ENCODE measurements around the gene SUGCT.
"Not testable (repeated sequence)": the region's sequence is repeated elsewhere in the genome, so short reads cannot be mapped to it uniquely, and the experiment has no call there.

SUGCT gene

DNA sequence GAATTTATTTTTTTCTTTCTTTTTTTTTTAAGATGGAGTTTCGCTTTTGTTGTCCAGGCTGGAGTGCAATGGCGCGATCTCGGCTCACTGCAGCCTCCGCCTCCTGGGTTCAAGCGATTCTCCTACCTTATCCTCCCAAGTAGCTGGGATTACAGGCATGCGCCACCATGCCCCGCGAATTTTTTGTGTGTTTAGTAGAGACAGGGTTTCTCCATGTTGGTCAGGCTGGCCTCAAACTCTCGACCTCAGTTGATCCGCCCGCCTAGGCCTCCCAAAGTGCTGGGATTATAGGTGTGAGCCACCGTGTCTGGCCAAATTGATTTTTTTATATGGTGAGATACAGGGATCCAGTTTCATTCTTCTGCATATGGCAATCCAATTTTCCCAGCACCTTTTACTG is 5.1 kb downstream of the SUGCT start:
- DNase-seq (ENCODE audit: low read depth), result not testable (repeated sequence)

DNA sequence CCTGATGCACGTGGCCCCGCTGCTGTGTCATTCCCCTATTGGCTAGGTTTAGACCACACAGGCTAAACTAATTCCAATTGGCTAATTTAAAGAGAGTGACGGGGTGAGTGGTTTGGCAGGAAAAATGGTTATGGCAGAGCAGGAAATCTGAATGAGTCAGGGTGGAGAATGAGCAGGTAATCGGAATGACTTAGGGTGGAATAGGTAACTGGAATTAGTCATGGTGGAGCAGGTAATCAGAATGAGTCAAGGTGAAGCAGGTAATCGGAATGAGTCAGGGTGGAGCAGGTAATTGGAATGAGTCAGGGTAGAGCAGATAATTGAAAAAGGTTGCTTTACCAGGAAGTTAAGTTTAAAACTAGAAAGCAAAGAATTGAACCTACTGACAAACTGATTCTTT is 7.1 kb downstream of the SUGCT start:
- DNase-seq (ENCODE audit: low read depth), result not testable (repeated sequence)

DNA sequence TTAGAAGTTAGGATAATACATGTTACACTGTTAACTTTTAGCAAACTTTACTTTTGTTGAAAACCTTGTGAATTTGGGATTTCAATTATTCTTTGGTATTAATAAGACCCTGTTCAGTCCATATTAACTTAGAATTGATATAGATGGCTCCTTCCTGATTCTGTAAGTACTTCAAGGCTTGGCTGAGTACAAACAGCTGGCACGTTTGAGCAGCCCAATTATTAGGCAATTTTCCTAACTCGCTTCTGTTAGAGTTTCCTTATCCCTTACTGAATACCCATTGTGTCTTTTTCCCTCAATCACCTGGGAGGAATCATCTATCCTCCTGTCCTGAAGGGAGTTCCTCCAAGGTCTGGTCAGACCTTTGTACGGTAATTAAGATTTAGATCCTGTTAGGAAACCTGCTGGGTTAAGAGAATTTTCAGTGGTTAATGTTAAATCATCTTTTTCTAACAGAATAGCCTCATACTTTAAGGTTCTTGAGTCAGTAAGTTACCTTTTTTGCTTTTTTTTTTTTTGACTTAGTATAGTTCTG is 10.9 kb downstream of the SUGCT start:
- not testable (repeated sequence) for DNase-seq (ENCODE audit: low read depth)

DNA sequence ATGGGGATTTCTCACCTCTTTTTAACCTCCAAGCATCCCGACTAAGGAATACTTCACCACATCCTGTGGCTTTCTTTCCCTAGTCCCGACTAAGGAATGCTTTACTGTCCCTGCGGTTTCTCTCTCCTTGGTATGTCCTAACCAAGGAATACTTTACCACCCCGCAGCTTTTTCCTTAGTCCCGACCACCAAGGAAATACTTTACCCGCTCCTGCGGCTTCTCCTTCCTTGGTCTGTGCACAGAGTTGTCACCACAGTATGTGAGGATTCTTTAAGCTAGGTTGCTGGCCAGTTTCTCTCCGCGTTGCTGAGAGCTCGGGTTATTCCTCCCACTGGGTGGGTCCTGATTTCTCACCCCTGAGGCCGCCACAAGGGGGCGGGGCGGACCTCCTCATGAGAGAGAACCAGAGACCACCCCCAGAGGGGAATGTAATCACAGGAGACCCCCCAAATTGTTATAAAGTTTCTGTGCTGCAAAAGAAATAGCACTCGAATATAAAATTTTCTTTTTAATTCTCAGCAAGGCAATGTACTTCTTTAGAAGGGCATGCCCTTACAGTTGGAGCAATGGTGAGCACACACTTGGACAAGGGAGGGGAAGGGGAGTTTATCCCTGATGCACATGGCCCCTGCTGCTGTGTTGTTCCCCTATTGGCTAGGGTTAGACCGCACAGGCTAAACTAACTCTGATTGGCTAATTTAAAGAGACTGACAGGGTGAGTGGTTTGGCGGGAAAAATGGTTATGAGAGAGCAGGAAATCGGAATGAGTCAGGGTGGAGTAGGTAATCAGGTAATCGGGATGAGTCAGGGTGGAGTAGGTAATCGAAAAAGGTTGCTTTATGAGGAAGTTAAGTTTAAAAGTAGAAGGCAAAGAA is 12.8 kb downstream of the SUGCT start:
- DNase-seq (ENCODE audit: low read depth), result no peak

DNA sequence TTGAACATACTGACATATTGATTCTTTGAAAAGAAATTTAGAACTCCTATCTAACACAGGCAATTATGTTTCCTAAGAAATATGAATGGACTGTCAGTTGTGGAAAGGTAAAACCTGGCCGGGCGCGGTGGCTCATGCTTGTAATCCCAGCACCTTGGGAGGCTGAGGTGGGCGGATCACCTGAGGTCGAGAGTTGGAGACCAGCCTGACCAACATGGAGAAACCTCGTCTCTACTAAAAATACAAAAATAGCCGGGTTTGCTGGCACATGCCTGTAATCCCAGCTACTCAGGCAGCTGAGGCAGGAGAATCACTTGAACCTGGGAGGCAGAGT is 13.4 kb downstream of the SUGCT start:
- DNase-seq (ENCODE audit: low read depth), result not testable (repeated sequence)

DNA sequence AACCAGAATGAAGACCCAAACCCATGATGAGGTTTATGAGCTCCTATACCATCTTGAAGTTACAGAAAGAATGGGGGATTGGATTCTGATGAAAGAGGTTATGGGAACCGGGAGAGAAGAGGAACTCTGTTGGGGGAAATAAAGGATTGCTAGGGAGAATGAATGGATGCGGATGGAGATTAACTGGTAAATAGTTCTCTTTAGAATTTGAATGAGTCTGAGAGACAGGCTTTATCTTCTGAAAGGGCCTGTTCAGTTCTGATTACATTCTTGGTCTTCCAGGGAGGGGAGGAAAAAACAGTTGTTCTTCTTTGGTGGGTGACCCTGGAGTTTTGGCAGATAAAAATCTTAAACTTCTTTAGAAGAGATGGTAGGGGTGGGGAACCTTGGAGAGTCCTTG is 13.9 kb downstream of the SUGCT start:
- DNase-seq (ENCODE audit: low read depth), result no peak

DNA sequence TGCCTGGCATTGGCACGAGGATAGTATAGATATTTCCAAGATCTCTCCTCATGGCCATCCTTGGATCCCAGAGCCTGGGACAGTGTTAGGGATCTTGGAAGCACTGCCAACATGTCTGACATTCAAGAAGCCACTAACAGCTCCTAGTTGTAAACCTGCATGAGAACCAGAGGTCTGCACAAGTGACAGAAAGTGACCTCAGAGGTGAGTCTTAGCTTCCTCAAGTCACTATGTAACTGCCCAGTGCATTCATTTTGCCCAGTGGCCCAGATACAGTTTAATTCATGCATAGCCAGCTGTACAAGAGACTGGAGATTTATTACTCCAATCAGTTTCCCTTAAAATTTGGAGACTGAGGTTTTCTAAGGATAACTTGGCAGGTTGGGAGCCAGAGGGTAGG is 16.7 kb downstream of the SUGCT start:
- DNase-seq (ENCODE audit: low read depth), result no peak

DNA sequence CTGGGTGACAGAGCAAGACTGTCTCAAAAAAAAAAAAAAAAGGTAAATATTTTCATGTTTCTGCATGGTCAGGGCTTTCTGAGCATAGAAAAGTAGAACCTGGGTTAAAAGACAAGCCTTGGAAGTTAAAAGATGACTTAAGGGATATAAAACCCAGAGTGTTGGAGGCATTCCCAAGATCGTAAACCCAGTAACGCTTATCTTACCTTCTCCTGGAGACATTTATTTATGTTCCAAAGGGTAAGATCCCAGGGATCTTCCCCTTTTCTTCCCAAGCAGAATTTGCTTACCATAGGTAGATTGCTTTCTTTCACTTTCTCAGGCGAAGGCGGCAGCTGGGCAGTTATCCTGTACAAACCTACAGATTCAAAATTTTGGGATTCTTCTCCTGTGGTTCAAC is 22.2 kb downstream of the SUGCT start:
- no peak for DNase-seq (ENCODE audit: low read depth)

DNA sequence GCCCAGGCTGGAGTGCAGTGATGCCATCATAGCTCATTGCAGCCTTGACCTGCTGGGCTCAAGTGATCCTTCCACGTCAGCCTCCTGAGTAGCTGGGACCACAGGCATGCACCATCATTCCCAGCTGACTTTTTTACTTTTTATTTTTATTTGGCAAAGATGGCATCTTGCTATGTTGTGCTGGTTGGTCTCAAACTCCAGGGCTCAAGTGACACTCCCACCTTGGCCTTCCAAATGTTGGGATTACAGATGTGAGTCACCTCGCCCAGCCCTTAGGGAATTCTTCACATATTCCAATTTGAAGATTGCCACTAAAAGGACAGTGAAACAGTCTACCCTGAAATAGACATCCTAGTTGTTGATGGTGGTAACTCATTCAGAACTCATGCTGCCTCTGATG is 27.7 kb downstream of the SUGCT start:
- no peak for DNase-seq (ENCODE audit: low read depth)

DNA sequence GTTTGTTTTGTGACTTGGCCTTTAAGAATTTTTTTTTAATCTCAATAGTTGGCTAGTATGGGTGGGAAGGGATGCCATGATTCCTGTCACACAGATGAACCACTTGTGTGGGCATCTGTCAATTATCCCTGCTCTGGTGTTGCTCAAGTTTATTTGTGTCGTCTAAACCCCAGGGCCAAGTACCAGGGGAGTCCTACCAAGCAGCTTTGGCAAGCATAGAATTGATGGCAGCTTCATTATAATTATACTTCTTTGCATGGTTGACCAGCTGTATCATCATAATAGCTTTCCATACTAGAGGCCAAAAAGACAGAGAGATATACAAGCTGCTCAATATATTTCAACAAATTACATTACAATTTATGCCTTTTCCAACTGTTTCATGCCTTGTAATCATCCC is 30.4 kb downstream of the SUGCT start:
- no peak for DNase-seq (ENCODE audit: low read depth)

DNA sequence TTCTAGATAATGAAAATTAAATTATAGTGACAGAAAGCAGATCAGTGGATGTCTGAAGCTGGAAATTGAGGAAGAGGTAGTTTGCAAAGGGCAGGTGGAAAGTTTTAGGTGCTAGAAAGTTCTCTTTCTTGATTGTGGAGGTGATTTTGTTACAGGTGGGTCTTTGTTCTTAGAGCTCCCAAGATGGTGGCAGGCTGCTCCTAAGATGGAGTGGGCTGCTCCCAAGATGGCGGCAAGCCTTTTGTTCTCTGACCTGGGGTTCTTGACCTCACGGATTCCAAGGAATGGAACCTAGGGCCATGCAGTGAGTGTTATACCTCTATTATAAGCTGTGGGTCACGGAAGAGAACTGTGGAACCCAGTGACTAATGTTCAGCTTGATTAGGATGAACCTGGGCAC is 32.5 kb downstream of the SUGCT start:
- DNase-seq (ENCODE audit: low read depth), result no peak

DNA sequence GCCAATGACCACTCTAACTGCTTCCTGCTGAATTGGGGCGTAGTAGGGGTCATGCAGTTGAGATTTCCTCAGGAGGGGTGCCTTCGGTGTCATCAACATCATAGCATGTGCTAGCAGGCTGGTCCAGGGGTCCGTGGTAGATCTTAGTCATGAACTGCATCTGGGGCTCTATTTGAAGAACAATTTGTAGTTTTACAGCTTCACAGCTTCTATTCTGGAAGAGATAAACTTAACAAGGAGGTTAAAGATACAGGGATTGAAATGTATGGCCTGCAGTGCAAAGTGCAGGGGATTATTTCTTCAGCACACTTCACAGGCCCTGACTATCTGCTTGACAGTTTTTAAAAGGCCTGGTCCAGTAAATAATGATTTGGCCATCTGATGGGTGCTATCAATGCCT is 33.5 kb downstream of the SUGCT start:
- not testable (repeated sequence) for DNase-seq (ENCODE audit: low read depth)

DNA sequence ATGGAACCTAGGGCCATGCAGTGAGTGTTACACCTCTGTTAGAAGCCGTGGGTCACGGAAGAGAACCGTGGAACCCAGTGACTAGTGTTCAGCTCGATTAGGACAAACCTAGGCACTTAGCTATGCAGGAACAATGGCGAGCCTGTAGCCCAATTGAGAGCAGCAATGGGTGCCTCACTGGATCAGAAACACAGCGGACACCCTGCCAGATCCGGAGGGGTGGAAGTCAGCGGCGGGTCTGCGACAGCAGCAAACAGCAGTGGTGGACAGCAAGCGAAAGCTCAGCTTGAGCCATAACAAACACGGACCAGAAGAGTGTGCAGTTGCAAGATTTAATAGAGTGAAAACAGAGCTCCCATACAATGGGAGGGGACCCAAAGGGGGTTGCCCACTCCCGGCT is 38.3 kb downstream of the SUGCT start:
- not testable (repeated sequence) for DNase-seq (ENCODE audit: low read depth)

DNA sequence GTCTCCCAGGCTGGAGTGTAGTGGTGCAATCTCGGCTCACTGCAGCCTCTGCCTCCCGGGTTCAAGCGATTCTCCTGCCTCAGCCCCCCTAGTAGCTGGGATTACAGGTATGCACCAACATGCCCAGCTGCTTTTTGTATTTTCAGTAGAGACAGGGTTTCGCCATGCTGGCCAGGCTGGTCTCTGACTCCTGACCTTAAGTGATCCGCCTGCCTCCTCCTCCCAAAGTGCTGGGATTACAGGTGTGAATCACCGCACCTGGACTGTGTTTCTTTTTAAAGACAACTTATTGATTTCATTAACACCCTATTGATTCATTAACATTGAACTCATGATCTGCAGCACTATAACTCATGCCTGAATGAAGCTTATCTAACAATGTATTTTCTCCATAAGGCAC is 40.5 kb downstream of the SUGCT start:
- DNase-seq (ENCODE audit: low read depth), result not testable (repeated sequence)

DNA sequence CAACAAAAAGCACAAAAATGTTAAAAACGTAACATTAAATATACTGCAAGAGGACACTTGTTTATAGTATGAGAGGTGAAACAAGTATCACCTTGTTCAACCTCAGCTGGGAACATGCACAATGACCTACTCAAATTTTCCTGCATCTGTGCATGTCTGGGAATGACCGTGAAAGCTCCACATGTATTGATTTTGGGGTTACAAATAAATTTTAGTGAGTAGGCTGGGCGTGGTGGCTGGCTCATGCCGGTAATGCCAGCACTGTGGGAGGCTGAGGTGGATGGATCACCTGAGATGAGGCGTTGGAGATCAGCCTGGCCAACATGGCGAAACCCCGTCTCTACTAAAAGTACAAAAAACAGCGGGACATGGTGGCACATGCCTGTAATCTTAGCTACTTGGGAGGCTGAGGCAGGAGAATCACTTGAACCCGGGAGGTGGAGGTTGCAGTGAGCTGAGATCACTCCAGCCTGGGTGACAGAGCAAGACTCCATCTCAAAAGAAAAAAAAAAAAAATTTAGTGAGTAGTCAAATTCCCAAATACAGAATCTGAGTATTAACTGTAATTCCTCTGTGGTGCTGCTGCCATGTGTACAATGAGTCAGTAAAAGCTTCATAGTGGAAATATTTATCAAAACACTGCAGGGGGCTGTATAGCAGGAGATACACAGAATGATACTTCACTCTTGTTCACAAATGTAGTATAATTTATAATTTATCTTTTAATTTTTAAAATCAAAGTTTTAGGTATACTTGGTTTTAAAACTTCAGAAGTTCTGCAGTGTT is 41.1 kb downstream of the SUGCT start:
- DNase-seq (ENCODE audit: low read depth), result peak; percentile 19

DNA sequence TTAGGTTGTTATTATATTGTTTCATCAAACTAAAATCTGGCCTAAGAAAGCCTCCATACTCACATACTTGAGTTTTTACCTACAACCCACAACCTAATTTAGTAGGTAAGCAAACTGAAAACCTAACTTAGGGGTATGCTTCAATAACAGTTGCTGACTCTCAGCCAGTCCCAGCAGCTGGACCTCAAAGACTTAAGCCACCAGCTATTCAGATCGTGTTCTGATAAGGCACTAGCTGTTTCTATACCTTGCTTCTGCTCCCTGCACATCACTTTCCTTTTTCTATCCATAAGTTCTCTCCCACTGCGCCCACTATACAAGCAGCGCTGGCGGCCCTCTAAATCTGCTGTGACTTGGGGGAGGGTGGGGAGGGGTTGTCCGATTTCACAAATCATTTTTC is 42.3 kb downstream of the SUGCT start:
- no peak for DNase-seq (ENCODE audit: low read depth)

DNA sequence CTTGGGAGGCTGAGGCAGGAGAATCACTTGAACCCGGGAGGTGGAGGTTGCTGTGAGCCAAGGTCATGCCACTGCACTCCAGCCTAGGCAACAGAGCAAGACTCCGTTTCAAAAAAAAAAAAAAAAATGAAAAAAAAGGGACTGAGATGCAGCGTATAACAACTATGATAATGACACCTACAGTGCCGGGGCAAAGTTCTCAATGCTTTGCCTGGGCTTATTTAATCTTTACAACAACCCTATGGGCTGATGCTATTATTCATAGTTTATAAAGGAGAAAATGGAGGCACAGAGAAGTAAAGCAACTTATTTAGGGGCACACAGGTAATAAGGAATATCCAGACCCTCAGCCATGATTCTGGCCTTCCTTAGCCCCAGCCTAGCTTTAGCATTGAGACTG is 47.6 kb downstream of the SUGCT start:
- DNase-seq (ENCODE audit: low read depth), result no peak

DNA sequence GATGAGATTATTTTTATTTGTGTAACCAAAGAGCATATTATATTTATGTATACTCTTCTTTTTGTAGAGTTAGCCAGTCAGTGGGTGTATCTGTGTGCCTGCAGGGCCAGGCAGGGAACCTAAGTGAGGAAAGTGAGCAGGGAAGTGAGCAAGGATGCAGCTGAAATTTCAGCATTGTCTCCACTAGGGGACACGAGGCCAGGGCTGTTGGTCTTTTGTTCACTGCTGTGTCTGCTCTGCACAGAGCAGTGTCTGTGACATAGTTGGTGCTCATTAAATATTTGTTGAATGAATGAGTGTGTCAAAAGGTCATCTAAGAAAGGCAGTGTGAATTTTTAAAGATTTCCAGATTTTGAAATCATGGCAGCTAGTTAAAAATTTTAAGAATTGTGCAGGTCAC is 51.8 kb downstream of the SUGCT start:
- no peak for DNase-seq (ENCODE audit: low read depth)

DNA sequence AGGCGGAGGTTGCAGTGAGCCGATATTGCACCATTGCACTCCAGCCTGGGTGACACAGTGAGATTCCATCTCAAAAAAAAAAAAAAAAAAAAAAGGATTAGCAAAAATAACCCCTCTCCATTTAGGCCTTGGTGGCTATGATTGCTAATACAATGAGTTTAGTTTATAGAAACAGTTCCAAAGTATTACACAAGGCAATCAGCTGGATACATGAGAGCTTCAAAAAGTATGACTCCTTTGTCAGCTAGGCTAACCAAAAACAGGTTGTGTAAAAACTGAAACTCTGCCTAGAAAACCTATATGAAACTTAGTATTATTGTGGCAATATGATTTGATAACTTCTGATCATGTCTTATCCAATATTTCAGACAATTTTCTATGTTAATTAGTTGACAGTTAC is 57.2 kb downstream of the SUGCT start:
- peak; percentile 57 for DNase-seq (ENCODE audit: low read depth)

DNA sequence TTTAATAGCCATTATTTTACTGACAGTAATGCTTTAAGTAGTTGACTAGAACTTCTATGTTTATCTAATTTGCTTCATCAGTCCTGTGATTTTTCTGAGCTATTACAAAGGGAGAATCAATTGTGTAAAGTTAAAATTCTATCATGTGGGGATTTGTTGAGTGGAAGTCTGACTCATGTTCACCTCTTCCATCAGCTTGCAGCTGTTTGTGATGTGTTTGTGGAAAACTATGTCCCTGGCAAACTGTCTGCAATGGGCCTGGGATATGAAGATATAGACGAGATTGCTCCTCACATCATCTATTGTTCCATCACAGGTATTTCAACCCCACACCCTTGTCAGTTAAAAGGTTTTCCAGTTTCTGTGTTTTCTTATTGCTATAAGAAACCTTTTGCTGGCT is 59.9 kb downstream of the SUGCT start:
- DNase-seq (ENCODE audit: low read depth), result peak; percentile 39

DNA sequence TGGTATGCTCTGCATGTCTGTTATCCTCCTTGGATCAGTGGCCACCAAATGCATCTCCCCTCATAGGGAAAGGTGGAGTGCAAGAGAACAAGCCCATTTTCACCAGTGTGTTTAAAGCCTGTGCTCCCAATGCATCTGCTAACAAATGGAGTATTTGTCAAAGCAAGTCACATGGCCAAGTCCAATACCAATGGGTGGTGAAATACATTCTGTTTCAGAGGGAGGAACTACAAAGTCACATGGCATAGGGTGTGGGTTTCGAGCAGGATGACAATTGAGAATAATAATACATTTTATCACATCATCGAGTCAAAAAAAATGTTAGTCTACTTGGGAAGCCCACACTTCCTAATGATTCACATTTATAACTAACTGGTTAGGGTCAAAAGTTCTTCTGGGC is 62.7 kb downstream of the SUGCT start:
- DNase-seq (ENCODE audit: low read depth), result no peak

DNA sequence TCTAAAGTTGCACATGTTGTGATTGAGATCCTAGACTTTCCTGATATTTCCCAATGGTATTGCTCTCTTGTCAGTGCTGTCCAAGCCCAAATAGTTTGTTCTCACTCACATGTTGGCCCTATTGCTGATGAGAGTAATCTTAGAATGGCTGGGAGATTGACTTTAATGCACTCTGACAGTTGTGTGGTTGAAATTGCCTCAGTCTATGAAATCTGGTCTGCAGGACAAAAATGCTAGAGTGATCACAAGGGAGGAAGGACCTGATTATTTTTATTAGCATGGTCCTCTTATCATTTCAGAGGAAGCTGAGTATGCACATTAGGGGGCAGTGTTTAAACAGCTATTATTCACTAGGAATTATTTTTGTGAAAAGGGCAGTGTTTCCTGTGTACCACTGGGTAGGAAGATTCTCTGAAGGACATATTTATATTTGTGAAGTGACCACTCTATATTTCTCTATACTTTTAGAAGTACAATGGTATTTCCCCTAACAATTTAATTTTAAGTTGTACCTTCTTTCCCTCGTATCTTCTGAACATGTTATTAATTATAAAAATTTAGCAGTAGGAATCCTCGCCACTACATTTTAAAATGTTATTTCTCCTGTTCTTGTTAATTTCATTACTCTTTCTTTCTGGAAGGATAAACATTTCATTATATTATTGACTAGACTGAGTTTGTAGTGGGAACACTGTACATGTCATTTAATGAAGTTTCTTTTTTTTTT is 64.4 kb downstream of the SUGCT start:
- DNase-seq (ENCODE audit: low read depth), result peak; percentile 44

DNA sequence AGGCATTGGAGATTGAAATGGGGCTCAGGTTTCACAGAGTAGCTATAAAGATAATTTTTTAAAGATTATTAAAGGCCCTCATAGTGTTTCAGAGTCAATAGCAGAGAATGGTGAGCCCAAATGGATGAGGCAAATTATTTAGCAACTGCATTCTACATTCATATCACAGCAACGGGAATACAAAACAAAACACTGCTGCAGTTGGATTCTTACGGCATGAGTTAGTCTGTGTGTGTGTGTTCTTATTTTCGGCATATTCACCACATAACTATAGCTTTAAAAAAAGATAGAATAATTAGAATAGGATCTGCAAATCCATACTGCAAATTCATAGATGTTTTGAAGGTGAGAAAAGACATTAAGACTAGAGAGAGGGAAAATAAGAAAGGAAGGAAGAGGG is 66.0 kb downstream of the SUGCT start:
- DNase-seq (ENCODE audit: low read depth), result peak; percentile 85

All from GM04503 (cell line).